HepG2 (cell line): ENCODE results near the gene CYP26A1. TPM values are rescaled to one million over a fixed set of nuclear protein-coding genes. Genes with fewer than 3 reads are reported as not detected.

Source experiments
- CBX5 ChIP-seq: sonication (generic); formaldehyde crosslinking; IDR thresholded peaks from 2 replicates; pipeline ENCODE4 v1.4.0; 2020; ENCODE audit warnings: missing genetic modification reagents, borderline replicate concordance
- CCDC6 ChIP-seq: sonication (generic); formaldehyde crosslinking; IDR thresholded peaks from 2 replicates; pipeline ENCODE4 v1.8.1; 2022; ENCODE audit warnings: mild to moderate bottlenecking, missing genetic modification reagents, moderate library complexity
- KAT2B ChIP-seq: fragments of 150-350 bp; IDR thresholded peaks from 2 replicates; pipeline ENCODE4 v1.6.1; 2014; ENCODE audit warnings: low read depth, low read length, borderline replicate concordance
- KMT2B ChIP-seq: IDR thresholded peaks from 2 replicates; pipeline ENCODE4 v1.6.1; 2016; ENCODE audit warnings: missing genetic modification reagents, missing compliant biosample characterization
- NFKB2 ChIP-seq: sonication (generic); formaldehyde crosslinking; IDR thresholded peaks from 2 replicates; pipeline ENCODE4 v1.4.0; 2020; ENCODE audit warnings: missing genetic modification reagents, borderline replicate concordance
- NPAS2 ChIP-seq: sonication (generic); formaldehyde crosslinking; IDR thresholded peaks from 2 replicates; pipeline ENCODE4 v1.8.0; 2022; ENCODE audit warnings: mild to moderate bottlenecking, missing genetic modification reagents, borderline replicate concordance
- NRL ChIP-seq: sonication (generic); formaldehyde crosslinking; IDR thresholded peaks from 2 replicates; pipeline ENCODE4 v1.5.0; 2020; ENCODE audit warnings: missing genetic modification reagents, mild to moderate bottlenecking, moderate library complexity, borderline replicate concordance
- RAD21 ChIP-seq: fragments of 450-650 bp; formaldehyde crosslinking; IDR thresholded peaks from 2 replicates; pipeline ENCODE4 v1.5.0; 2020; ENCODE audit warnings: mild to moderate bottlenecking
- RXRB ChIP-seq: IDR thresholded peaks from 2 replicates; pipeline ENCODE4 v1.6.1; 2016; ENCODE audit warnings: borderline replicate concordance, missing genetic modification reagents, missing compliant biosample characterization
- SCMH1 ChIP-seq: sonication (generic); formaldehyde crosslinking; IDR thresholded peaks from 2 replicates; pipeline ENCODE4 v1.9.0; 2021; ENCODE audit warnings: missing genetic modification reagents, mild to moderate bottlenecking, borderline replicate concordance
- SMAD3 ChIP-seq: sonication (generic); formaldehyde crosslinking; IDR thresholded peaks from 2 replicates; pipeline ENCODE4 v1.4.0; 2020; ENCODE audit warnings: missing genetic modification reagents
- ZFYVE20 ChIP-seq: sonication (generic); formaldehyde crosslinking; IDR thresholded peaks from 2 replicates; pipeline ENCODE4 v1.8.0; 2023; ENCODE audit warnings: low read depth, mild to moderate bottlenecking, moderate library complexity, missing genetic modification reagents, borderline replicate concordance
- ZMYM2 ChIP-seq: sonication (generic); formaldehyde crosslinking; IDR thresholded peaks from 2 replicates; pipeline ENCODE4 v1.8.0; 2022; ENCODE audit warnings: mild to moderate bottlenecking, missing genetic modification reagents
- ZNF329 ChIP-seq: sonication (generic); formaldehyde crosslinking; IDR thresholded peaks from 2 replicates; pipeline ENCODE4 v1.9.0; 2021; ENCODE audit warnings: low read depth, mild to moderate bottlenecking, missing genetic modification reagents
- ZNF547 ChIP-seq: sonication (generic); formaldehyde crosslinking; IDR thresholded peaks from 2 replicates; pipeline ENCODE4 v1.5.1; 2020; ENCODE audit warnings: mild to moderate bottlenecking, missing genetic modification reagents
- ZNF652 ChIP-seq: IDR thresholded peaks from 2 replicates; pipeline ENCODE4 v1.6.1; 2016; ENCODE audit warnings: low read depth, borderline replicate concordance
- ZNF7 ChIP-seq: IDR thresholded peaks from 2 replicates; pipeline ENCODE4 v1.6.1; 2016; ENCODE audit warnings: missing biosample characterization, missing genetic modification reagents
- ZNF761 ChIP-seq: sonication (generic); formaldehyde crosslinking; conservative IDR thresholded peaks from 2 replicates; pipeline ENCODE4 v1.4.0; 2020; ENCODE audit warnings: mild to moderate bottlenecking, missing genetic modification reagents
- polyA plus RNA-seq, 8 experiments: library from polyadenylated mRNA; depleted of rRNA in 3 of 8; stranded (reverse) in 7 of 8; unstranded in 1 of 8; fragments of >200 nt; fragmentation: Illumina TruSeq in 4 of 8; extraction: Trizol in 4 of 8; gene quantifications; 2 replicates each; pipeline versions ENCODE4 v1.2.1 to v1.2.3, GENCODE V29; 2011 to 2016; ENCODE audit warnings: low read depth in 4 of 8, missing spikeins in 1 of 8, mixed read lengths in 1 of 8; ENCODE audit not compliant: insufficient read depth in 1 of 8
- total RNA-seq, 5 experiments: library from RNA; depleted of rRNA; stranded (reverse); fragments of >200 nt; fragmentation: Illumina TruSeq; extraction: Trizol; gene quantifications; 2 replicates each; pipeline ENCODE4 v1.2.3, GENCODE V29; 2016; ENCODE audit warnings: low read depth in 1 of 5
- TF ChIP-seq, protein P1 (sequence below): sonication (generic); formaldehyde crosslinking; IDR thresholded peaks from 2 replicates; pipeline ENCODE4 v1.9.0; 2022; ENCODE audit warnings: missing genetic modification reagents, mild to moderate bottlenecking, borderline replicate concordance
- TF ChIP-seq, protein P2 (sequence below): IDR thresholded peaks from 2 replicates; pipeline ENCODE4 v1.6.1; 2012; ENCODE audit warnings: inconsistent platforms
- TF ChIP-seq, protein P3 (sequence below): sonication (generic); formaldehyde crosslinking; IDR thresholded peaks from 2 replicates; pipeline ENCODE4 v1.5.1; 2020; ENCODE audit warnings: mild to moderate bottlenecking, missing genetic modification reagents
- TF ChIP-seq, protein P4 (sequence below): sonication (generic); formaldehyde crosslinking; IDR thresholded peaks from 2 replicates; pipeline ENCODE4 v1.5.0; 2020; ENCODE audit warnings: mild to moderate bottlenecking, missing genetic modification reagents, moderate library complexity

The CYP26A1 gene
- total and polyA plus RNA-seq, 2 of the 13 experiments (the other 11 are each of a cell fraction or from before 2014, with no cell fraction given) = 0.15 TPM; not detected in 1

DNA sequence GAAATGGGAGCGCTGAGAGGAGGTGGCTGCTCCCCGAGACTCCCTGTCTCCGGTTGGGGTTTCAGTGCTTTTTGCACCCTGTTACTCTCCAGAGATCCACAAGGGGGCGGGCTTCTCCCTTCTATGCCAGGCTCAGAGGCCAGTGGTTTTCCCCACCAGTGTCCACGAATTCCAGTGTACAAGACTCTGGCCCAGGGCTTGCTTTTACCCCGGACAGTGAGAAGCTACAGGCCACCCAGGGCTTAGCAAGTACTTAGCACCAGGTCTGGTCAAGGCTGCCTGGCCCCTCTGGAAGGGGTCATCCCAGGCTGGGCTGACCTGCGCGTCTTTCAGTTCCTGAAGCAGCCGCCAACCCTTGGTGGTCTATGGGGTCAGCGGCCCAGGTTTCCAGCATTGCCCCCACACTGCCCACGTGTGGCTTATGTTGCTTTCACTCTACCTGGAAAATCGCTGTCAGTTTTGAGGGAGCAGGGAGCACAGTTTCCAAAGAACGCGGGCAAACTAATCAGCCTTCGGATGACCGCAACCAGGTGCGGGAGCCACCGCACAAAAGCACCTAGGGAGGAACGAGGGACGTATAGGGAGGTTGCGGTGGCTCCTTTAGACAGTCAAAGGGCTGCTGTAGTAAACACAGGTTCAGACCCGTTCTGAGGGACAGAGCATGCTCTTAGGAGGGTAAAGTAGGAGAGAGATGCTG lies 6.8 kb downstream of the CYP26A1 start (continued):
- TF ChIP-seq, protein P1, sequence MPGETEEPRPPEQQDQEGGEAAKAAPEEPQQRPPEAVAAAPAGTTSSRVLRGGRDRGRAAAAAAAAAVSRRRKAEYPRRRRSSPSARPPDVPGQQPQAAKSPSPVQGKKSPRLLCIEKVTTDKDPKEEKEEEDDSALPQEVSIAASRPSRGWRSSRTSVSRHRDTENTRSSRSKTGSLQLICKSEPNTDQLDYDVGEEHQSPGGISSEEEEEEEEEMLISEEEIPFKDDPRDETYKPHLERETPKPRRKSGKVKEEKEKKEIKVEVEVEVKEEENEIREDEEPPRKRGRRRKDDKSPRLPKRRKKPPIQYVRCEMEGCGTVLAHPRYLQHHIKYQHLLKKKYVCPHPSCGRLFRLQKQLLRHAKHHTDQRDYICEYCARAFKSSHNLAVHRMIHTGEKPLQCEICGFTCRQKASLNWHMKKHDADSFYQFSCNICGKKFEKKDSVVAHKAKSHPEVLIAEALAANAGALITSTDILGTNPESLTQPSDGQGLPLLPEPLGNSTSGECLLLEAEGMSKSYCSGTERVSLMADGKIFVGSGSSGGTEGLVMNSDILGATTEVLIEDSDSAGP (CRISPR knock-in tag) = no peak
- TF ChIP-seq SMAD3 (CRISPR knock-in tag) (0 out of 2 replicates have a peak, but pooled peaks have one; percentile 34), RAD21 (peak; percentile 80), NRL (CRISPR knock-in tag) (no peak), KMT2B (CRISPR knock-in tag) (no peak), ZNF329 (CRISPR knock-in tag) (no peak), RXRB (CRISPR knock-in tag) (no peak), CBX5 (CRISPR knock-in tag) (no peak), ZNF7 (no peak), SCMH1 (CRISPR knock-in tag) (no peak), CCDC6 (no peak), ZNF652 (no peak), ZNF547 (CRISPR knock-in tag) (no peak), ZFYVE20 (CRISPR knock-in tag) (no peak), NFKB2 (CRISPR knock-in tag) (peak; percentile 68; the same call in 1 of the 2 replicates), ZMYM2 (no peak), KAT2B (no peak), NPAS2 (CRISPR knock-in tag) (no peak), ZNF761 (no peak)
- TF ChIP-seq, protein P2, sequence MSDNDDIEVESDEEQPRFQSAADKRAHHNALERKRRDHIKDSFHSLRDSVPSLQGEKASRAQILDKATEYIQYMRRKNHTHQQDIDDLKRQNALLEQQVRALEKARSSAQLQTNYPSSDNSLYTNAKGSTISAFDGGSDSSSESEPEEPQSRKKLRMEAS = no peak
- TF ChIP-seq, protein P3, sequence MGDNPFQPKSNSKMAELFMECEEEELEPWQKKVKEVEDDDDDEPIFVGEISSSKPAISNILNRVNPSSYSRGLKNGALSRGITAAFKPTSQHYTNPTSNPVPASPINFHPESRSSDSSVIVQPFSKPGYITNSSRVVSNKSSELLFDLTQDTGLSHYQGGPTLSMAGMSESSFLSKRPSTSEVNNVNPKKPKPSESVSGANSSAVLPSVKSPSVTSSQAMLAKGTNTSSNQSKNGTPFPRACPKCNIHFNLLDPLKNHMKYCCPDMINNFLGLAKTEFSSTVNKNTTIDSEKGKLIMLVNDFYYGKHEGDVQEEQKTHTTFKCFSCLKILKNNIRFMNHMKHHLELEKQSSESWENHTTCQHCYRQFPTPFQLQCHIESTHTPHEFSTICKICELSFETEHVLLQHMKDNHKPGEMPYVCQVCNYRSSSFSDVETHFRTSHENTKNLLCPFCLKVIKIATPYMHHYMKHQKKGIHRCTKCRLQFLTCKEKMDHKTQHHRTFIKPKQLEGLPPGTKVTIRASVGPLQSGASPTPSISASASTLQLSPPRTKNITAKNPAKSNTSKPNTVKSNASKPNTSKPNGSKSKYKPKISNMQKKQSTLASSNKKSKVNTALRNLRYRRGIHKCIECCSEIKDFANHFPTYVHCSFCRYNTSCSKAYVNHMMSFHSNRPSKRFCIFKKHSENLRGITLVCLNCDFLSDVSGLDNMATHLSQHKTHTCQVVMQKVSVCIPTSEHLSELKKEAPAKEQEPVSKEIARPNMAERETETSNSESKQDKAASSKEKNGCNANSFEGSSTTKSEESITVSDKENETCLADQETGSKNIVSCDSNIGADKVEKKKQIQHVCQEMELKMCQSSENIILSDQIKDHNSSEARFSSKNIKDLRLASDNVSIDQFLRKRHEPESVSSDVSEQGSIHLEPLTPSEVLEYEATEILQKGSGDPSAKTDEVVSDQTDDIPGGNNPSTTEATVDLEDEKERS (CRISPR knock-in tag) = no peak
- TF ChIP-seq, protein P4, sequence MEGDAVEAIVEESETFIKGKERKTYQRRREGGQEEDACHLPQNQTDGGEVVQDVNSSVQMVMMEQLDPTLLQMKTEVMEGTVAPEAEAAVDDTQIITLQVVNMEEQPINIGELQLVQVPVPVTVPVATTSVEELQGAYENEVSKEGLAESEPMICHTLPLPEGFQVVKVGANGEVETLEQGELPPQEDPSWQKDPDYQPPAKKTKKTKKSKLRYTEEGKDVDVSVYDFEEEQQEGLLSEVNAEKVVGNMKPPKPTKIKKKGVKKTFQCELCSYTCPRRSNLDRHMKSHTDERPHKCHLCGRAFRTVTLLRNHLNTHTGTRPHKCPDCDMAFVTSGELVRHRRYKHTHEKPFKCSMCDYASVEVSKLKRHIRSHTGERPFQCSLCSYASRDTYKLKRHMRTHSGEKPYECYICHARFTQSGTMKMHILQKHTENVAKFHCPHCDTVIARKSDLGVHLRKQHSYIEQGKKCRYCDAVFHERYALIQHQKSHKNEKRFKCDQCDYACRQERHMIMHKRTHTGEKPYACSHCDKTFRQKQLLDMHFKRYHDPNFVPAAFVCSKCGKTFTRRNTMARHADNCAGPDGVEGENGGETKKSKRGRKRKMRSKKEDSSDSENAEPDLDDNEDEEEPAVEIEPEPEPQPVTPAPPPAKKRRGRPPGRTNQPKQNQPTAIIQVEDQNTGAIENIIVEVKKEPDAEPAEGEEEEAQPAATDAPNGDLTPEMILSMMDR (CRISPR knock-in tag) = peak; percentile 83
